Stomach (tissue), 4 donors: ENCODE data around the gene FUT2.
A peak's percentile ranks its signal among the peaks of the same experiment; 100 is the strongest.

ENCODE experiments used
- CTCF ChIP-seq, 7 experiments: fragments of 450-650 bp in 4 of 7; fragments of 200-600 bp in 3 of 7; sonication (generic) in 3 of 7; IDR thresholded peaks; one replicate each; pipeline ENCODE4 v1.5.1; 2016 to 2019; ENCODE audit warnings: antibody characterized with exemption in 7 of 7, control low read depth in 2 of 7, mild to moderate bottlenecking in 1 of 7
- POLR2AphosphoS5 ChIP-seq, 3 donors: sonication (generic); formaldehyde crosslinking; IDR thresholded peaks; one replicate each; pipeline ENCODE4 v1.6.1; 2016; ENCODE audit warnings: antibody characterized with exemption in 3 of 3

GRCh38 chr19:48646001-48646721 is 49.6 kb upstream of the FUT2 start, which contains the start of gene CA11:
- TF ChIP-seq CTCF (IDR thresholded peaks at IDR 0.05) (peak in 5 of 7 experiments; percentile 94 to 98 (median 96)), POLR2AphosphoS5 (IDR thresholded peaks at IDR 0.05) (no peak)
